GM03348 (cell line): ENCODE results near the gene SCARF1.

ENCODE experiments used
- DNase-seq: peaks from one replicate; pipeline ENCODE4 v3.0.0; 2012; ENCODE audit warnings: low spot score

The SCARF1 gene

GRCh38 chr17:1598399-1599095 lies 47.0 kb downstream of the SCARF1 start:
- DNase-seq: no peak

GRCh38 chr17:1597861-1598342 lies 47.6 kb downstream of the SCARF1 start:
- DNase-seq: no peak

GRCh38 chr17:1593630-1593931 lies 52.0 kb downstream of the SCARF1 start:
- DNase-seq: no peak

- DNase-seq: no peak
These were observed 52.5 kb downstream of the SCARF1 start for GRCh38 chr17:1592751-1593629.

- no peak for DNase-seq
These were observed 54.0 kb downstream of the SCARF1 start for GRCh38 chr17:1591474-1592090.

GRCh38 chr17:1590747-1591473 lies 54.6 kb downstream of the SCARF1 start:
- no peak for DNase-seq

GRCh38 chr17:1590029-1590746 lies 55.3 kb downstream of the SCARF1 start:
- DNase-seq: peak; percentile 93

GRCh38 chr17:1588821-1589585 lies 56.5 kb downstream of the SCARF1 start:
- no peak for DNase-seq

GRCh38 chr17:1584167-1584566 lies 61.4 kb downstream of the SCARF1 start:
- DNase-seq: no peak
